CD4-positive, alpha-beta T cell (primary cell): ENCODE data around the gene COL19A1. TPM values are rescaled to one million over a fixed set of nuclear protein-coding genes. Genes with fewer than 3 reads are reported as not detected.
"Not testable (repeated sequence)": the region's sequence is repeated elsewhere in the genome, so short reads cannot be mapped to it uniquely, and the experiment has no call there.

Experiments used
- ATAC-seq: fragments of 200-7000 bp; cut with Tn5 transposase; one replicate; pipeline ENCODE4 v1.10.0; 2022; ENCODE audit warnings: mild to moderate bottlenecking; ENCODE audit not compliant: poor library complexity
- CTCF ChIA-PET: fragments of 350-600 bp; sonication (Branson Sonifier 250); formaldehyde crosslinking; loops from one replicate; lab custom pipeline; 2021; ENCODE audit warnings: antibody characterized with exemption, inconsistent platforms; lab: Charles Lee
- POLR2A ChIA-PET: fragments of 350-600 bp; sonication (Branson Sonifier 250); formaldehyde crosslinking; loops from one replicate; lab custom pipeline; 2021; ENCODE audit warnings: antibody characterized with exemption, inconsistent platforms; lab: Charles Lee
- DNase-seq, 14 experiments: peaks; one replicate each; pipeline ENCODE4 v3.0.0-alpha.2; 2013 to 2020; ENCODE audit warnings: mixed read lengths in 2 of 14
- H3K27ac ChIP-seq, 2 donors: one replicate each; pipeline versions ENCODE4 v1.5.1 to v1.7.0; 2013; ENCODE audit warnings: low read length in 2 of 2, low read depth in 1 of 2, mild to moderate bottlenecking in 1 of 2
- H3K27me3 ChIP-seq, 2 experiments: 1 replicate in 1 of 2; 2 replicates in 1 of 2; pipeline versions ENCODE4 v1.6.1 to v1.7.0; 2013; ENCODE audit warnings: low read length in 2 of 2, control low read depth in 1 of 2, mild to moderate bottlenecking in 1 of 2, moderate library complexity in 1 of 2; ENCODE audit not compliant: insufficient read depth in 2 of 2, control insufficient read depth in 1 of 2
- H3K36me3 ChIP-seq: one replicate; pipeline ENCODE4 v1.6.1; 2013; ENCODE audit warnings: low read length, control low read depth; ENCODE audit not compliant: insufficient read depth
- H3K4me1 ChIP-seq: one replicate; pipeline ENCODE4 v1.6.1; 2013; ENCODE audit warnings: low read length, control low read depth; ENCODE audit not compliant: insufficient read depth
- H3K4me3 ChIP-seq: one replicate; pipeline ENCODE4 v1.5.1; 2013; ENCODE audit warnings: mild to moderate bottlenecking, low read length, moderate library complexity
- H3K9me3 ChIP-seq, 2 experiments: 1 replicate in 1 of 2; 2 replicates in 1 of 2; pipeline versions ENCODE4 v1.6.1 to v1.7.0; 2013; ENCODE audit warnings: low read length in 2 of 2, mild to moderate bottlenecking in 2 of 2, control low read depth in 1 of 2, moderate library complexity in 1 of 2; ENCODE audit not compliant: control insufficient read depth in 1 of 2, insufficient read depth in 1 of 2
- H3K27ac Mint-ChIP-seq: one replicate; pipeline ENCODE4 v1.8.0; 2020; ENCODE audit warnings: mixed read lengths
- H3K27me3 Mint-ChIP-seq: one replicate; pipeline ENCODE4 v1.8.0; 2021; ENCODE audit warnings: mixed read lengths
- H3K36me3 Mint-ChIP-seq: one replicate; pipeline ENCODE4 v1.8.0; 2021; ENCODE audit warnings: low read depth, mixed read lengths
- H3K4me1 Mint-ChIP-seq: one replicate; pipeline ENCODE4 v1.8.0; 2021; ENCODE audit warnings: low read depth, mixed read lengths
- H3K4me3 Mint-ChIP-seq: one replicate; pipeline ENCODE4 v1.8.0; 2020; ENCODE audit warnings: mild to moderate bottlenecking, mixed read lengths
- H3K9me3 Mint-ChIP-seq: one replicate; pipeline ENCODE4 v1.8.0; 2020; ENCODE audit warnings: mixed read lengths
- intact Hi-C, 2 experiments: fragments of 100-400 bp; cut with DNase I in 1 of 2; cut with micrococcal nuclease in 1 of 2; formaldehyde crosslinking; loops; one replicate each; pipeline versions ENCODE4 v1.15.1 to v1.9.0; 2023 to 2025; cut with DNase I, micrococcal nuclease
- total RNA-seq, 174 experiments: library from RNA in 2 of 174; stranded (reverse) in 2 of 174; gene quantifications; one replicate each; pipeline ENCODE4 v1.2.3 and lab custom pipeline; 2021 to 2026
- TF ChIP-seq, protein P1 (sequence below): fragments of 200-600 bp; IDR thresholded peaks from one replicate; pipeline ENCODE4 v1.8.0; 2022; ENCODE audit warnings: antibody characterized with exemption, mild to moderate bottlenecking

COL19A1 gene
- total RNA-seq, 2 experiments from 2014 or later = not detected

DNA sequence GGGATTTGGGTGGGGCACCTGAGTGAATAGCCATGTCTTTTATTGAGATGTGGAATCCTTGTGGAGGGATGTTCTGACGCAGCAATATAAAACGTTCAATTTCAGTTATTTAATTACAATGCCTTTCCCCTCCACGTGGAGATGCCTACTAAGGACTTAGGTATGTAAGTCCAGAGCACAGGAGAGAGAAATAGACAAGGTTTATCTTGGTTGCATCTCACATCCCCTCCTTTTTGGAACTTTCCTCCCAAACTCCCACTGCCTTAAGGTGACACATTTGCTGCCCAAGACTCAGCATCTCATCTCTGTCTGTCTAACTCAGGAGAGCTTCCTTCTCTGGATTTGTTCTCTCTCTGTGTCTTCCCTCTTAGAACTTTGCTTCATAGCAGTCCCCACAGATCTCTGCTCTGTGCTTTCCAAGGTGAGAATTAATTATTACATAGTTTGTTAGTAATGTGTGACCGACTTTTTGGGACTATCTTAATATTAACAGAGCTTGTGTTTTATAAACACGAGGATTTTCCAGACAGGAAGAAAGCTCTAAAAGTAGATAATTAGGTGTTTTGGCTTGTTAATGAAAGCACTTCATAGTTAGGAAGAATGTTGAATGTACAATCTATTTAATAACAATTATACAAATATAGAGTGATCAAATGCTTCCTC, 52.6 kb downstream of the COL19A1 start:
- DNase-seq (no peak), ATAC-seq (no peak)
- H3K27ac ChIP-seq = no peak overlapping the region
- no peaks in the 10 kb centered on the region for H3K9me3 ChIP-seq
- no peaks in the 10 kb centered on the region for H3K9me3 Mint-ChIP-seq
- no peak overlapping the region for H3K27ac Mint-ChIP-seq
- ChIA-PET CTCF (no interaction called here), POLR2A (no interaction called here)
- no peak overlapping the region for H3K4me3 Mint-ChIP-seq
- no peaks in the 10 kb centered on the region for H3K36me3 Mint-ChIP-seq
- no peaks in the 10 kb centered on the region for H3K4me1 ChIP-seq
- no peak overlapping the region for H3K4me3 ChIP-seq
- H3K4me1 Mint-ChIP-seq = no peaks in the 10 kb centered on the region
- H3K27me3 ChIP-seq = no peaks in the 10 kb centered on the region
- H3K27me3 Mint-ChIP-seq = no peaks in the 10 kb centered on the region
- no peaks in the 10 kb centered on the region for H3K36me3 ChIP-seq
- intact Hi-C loops = no loop called here
- TF ChIP-seq, protein P1, sequence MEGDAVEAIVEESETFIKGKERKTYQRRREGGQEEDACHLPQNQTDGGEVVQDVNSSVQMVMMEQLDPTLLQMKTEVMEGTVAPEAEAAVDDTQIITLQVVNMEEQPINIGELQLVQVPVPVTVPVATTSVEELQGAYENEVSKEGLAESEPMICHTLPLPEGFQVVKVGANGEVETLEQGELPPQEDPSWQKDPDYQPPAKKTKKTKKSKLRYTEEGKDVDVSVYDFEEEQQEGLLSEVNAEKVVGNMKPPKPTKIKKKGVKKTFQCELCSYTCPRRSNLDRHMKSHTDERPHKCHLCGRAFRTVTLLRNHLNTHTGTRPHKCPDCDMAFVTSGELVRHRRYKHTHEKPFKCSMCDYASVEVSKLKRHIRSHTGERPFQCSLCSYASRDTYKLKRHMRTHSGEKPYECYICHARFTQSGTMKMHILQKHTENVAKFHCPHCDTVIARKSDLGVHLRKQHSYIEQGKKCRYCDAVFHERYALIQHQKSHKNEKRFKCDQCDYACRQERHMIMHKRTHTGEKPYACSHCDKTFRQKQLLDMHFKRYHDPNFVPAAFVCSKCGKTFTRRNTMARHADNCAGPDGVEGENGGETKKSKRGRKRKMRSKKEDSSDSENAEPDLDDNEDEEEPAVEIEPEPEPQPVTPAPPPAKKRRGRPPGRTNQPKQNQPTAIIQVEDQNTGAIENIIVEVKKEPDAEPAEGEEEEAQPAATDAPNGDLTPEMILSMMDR = no peak

DNA sequence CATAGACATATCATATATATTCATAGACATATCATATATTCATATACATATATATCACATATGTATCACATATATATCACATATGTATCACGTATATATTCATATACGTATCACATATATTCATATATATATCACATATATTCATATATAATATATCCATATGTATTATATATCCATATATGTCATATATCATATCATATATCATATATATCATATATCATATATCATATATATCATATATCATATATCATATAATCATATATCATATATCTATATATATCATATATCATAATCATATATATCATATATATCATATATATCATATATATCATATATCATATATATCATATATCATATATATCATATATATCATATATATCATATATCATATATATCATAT, 54.7 kb downstream of the COL19A1 start:
- H3K4me1 ChIP-seq, CTCF ChIA-PET, ATAC-seq, H3K27me3 Mint-ChIP-seq, H3K27ac Mint-ChIP-seq, DNase-seq, H3K27ac ChIP-seq, POLR2A ChIA-PET, H3K36me3 ChIP-seq, H3K4me3 Mint-ChIP-seq, H3K36me3 Mint-ChIP-seq, H3K9me3 Mint-ChIP-seq, H3K27me3 ChIP-seq, intact Hi-C loops, H3K9me3 ChIP-seq, H3K4me1 Mint-ChIP-seq, H3K4me3 ChIP-seq: not testable (repeated sequence)

DNA sequence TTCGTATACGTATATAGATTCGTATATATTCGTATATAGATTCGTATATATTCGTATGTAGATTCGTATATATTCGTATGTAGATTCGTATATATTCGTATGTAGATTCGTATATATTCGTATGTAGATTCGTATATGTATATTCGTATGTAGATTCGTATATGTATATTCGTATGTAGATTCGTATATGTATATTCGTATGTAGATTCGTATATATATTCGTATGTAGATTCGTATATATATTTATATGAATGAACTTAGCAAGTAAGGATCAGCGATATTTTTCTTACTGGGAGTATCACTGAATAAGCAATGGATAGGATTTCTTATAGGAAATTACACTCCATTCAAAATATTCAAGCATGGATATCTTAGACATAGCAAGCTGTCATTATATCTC, 55.3 kb downstream of the COL19A1 start:
- POLR2A ChIA-PET = interaction anchor here (1.0 kb wide), 1 partner anchor 15 kb away, joined by 3 read pairs; no protein-coding TSS in a partner anchor
- not testable (repeated sequence) for H3K9me3 Mint-ChIP-seq

DNA sequence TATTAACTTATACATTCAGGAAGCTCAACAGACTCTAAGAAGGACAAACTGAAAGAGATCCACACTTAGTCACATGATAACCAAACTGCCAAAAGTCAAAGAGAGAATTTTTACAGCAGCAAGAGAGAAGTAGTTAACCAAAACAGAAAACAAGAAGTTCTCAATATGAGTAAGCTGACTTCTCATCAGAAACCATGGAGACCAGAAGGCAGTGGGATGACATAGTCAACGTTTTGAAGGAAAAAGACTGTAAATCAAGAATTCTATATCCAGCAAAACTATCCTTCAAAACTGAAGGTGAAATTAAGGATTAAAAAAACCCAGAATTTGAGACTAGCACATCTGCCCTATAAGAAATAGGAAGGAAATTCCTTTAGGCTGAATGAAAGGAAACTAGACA, 60.4 kb downstream of the COL19A1 start:
- no peak for DNase-seq
- Histone ChIP-seq H3K27me3 (no peaks in the 10 kb centered on the region), H3K27ac (no peak overlapping the region), H3K4me3 (no peak overlapping the region), H3K36me3 (no peaks in the 10 kb centered on the region), H3K9me3 (peaks cover 0 to 7% of the 10 kb centered on the region in 2 experiments), H3K4me1 (no peaks in the 10 kb centered on the region)
- ChIA-PET POLR2A (no interaction called here), CTCF (no interaction called here)
- TF ChIP-seq, protein P1 = no peak
- H3K27me3 Mint-ChIP-seq = peaks cover 5% of the 10 kb centered on the region
- intact Hi-C loops = no loop called here
- ATAC-seq = no peak
- no peaks in the 10 kb centered on the region for H3K36me3 Mint-ChIP-seq
- no peak overlapping the region for H3K27ac Mint-ChIP-seq
- no peak overlapping the region for H3K4me3 Mint-ChIP-seq
- H3K9me3 Mint-ChIP-seq = peaks cover 8% of the 10 kb centered on the region
- H3K4me1 Mint-ChIP-seq = no peaks in the 10 kb centered on the region

More for the DNA sequence above, 55.3 kb downstream of the COL19A1 start:
- H3K27me3 Mint-ChIP-seq, H3K9me3 ChIP-seq, H3K27ac Mint-ChIP-seq, H3K4me1 ChIP-seq, H3K27ac ChIP-seq, H3K4me1 Mint-ChIP-seq, DNase-seq, H3K36me3 Mint-ChIP-seq, H3K4me3 ChIP-seq, H3K4me3 Mint-ChIP-seq, ATAC-seq, CTCF ChIA-PET, H3K36me3 ChIP-seq, intact Hi-C loops, H3K27me3 ChIP-seq: not testable (repeated sequence)
